Heart left ventricle (tissue), 13 donors: ENCODE data around the gene HERPUD1.

Experiments
- CTCF ChIP-seq, 12 donors: fragments of 200-600 bp; sonication (generic) in 4 of 12; IDR thresholded peaks; one replicate each; pipeline versions ENCODE4 v1.5.0 to v1.8.0; 2018 to 2022; ENCODE audit warnings: antibody characterized with exemption in 12 of 12, mild to moderate bottlenecking in 5 of 12
- POLR2A ChIP-seq, 2 donors: fragments of 450-650 bp; IDR thresholded peaks; one replicate each; pipeline ENCODE4 v1.6.1; 2017; ENCODE audit warnings: antibody characterized with exemption in 2 of 2, mild to moderate bottlenecking in 2 of 2, moderate library complexity in 2 of 2
- donor health status: ischemic (EF 13 %, LVEDD 7.1; RV severe dilation, severe dysfunction).
- donor health status: DM: no; HTN: yes; CAD: no.
- donor health status: DM: no; HTN: no; CAD: no.
- donor health status: ischemic (EF 25% LVEDD 6.9; RV normal size, moderate dysfunction).
- donor health status: ischemic (EF 25% LVEDD 5.7; RV mildly dilated, moderate dysfunction).
- donor health status: ischemic (EF 35%, LVEDD 5.7; RV mildly dilated, moderate dysfunction).
- donor health status: nonischemic (EF 11% LVEDD 7.7; RV severe dilation, severe dysfunction).
- donor health status: DM: yes; HTN: yes; CAD: no.
- donor health status: PGD.
- donor health status: ischemic (EF 29% LVEDD 5.4; RV normal size, mild dysfunction).
- donor health status: nonischemic (EF 23%, LVEDD 6.1; RV moderate dilation, normal function).

- TF ChIP-seq CTCF (IDR thresholded peaks at IDR 0.05) (no peak), POLR2A (IDR thresholded peaks at IDR 0.05) (no peak)
These were observed 15.2 kb upstream of the HERPUD1 start for GRCh38 chr16:56916571-56917403.
